Activated effector memory CD4-positive, alpha-beta T cell treated with anti-CD3 and anti-CD28 coated beads, Interleukin-2, amount 50 U/mL, for 16 hours (primary cell): ENCODE data around the gene SHISAL2B.
"Not testable (repeated sequence)": the region's sequence is repeated elsewhere in the genome, so short reads cannot be mapped to it uniquely, and the experiment has no call there.

Experiments
- DNase-seq: peaks from one replicate; pipeline ENCODE4 v3.0.0-alpha.2; 2020

SHISAL2B gene

GRCh38 chr5:64706074-64706473 is 15.8 kb downstream of the SHISAL2B start:
- DNase-seq, result not testable (repeated sequence)

- DNase-seq, result no peak
Measured at GRCh38 chr5:64707191-64707590, 16.9 kb downstream of the SHISAL2B start.

- not testable (repeated sequence) for DNase-seq
Measured at GRCh38 chr5:64714495-64714894, 24.2 kb downstream of the SHISAL2B start.

- no peak for DNase-seq
Measured at GRCh38 chr5:64722588-64722987, 32.3 kb downstream of the SHISAL2B start.

- no peak for DNase-seq
Measured at GRCh38 chr5:64727150-64727549, 36.8 kb downstream of the SHISAL2B start.

GRCh38 chr5:64742411-64742810 is 52.1 kb downstream of the SHISAL2B start:
- DNase-seq, result no peak

- DNase-seq, result no peak
Measured at GRCh38 chr5:64742821-64743220, 52.5 kb downstream of the SHISAL2B start.

- DNase-seq, result no peak
Measured at GRCh38 chr5:64744914-64745313, 54.6 kb downstream of the SHISAL2B start.

- no peak for DNase-seq
Measured at GRCh38 chr5:64746446-64746845, 56.1 kb downstream of the SHISAL2B start.

GRCh38 chr5:64749385-64749784 is 59.1 kb downstream of the SHISAL2B start:
- DNase-seq, result no peak

- no peak for DNase-seq
Measured at GRCh38 chr5:64754066-64754465, 63.8 kb downstream of the SHISAL2B start.

- no peak for DNase-seq
Measured at GRCh38 chr5:64758901-64759300, 68.6 kb downstream of the SHISAL2B start.

- no peak for DNase-seq
Measured at GRCh38 chr5:64759960-64760660, 69.8 kb downstream of the SHISAL2B start.

- DNase-seq, result no peak
Measured at GRCh38 chr5:64763948-64764503, 73.7 kb downstream of the SHISAL2B start.

- no peak for DNase-seq
Measured at GRCh38 chr5:64765804-64766504, 75.7 kb downstream of the SHISAL2B start.

- no peak for DNase-seq
Measured at GRCh38 chr5:64766941-64767340, 76.6 kb downstream of the SHISAL2B start.
